ENCODE measurements around the gene RASSF8. TPM values are rescaled to one million over a fixed set of nuclear protein-coding genes. Genes with fewer than 3 reads are reported as not detected.
A peak's percentile ranks its signal among the peaks of the same experiment; 100 is the strongest.

The RASSF8 gene
- total and polyA plus RNA-seq, 2 of the 8 experiments (the other 6 are each of a cell fraction or from before 2014, with no cell fraction given), result 6.4 to 46.7 TPM

DNA sequence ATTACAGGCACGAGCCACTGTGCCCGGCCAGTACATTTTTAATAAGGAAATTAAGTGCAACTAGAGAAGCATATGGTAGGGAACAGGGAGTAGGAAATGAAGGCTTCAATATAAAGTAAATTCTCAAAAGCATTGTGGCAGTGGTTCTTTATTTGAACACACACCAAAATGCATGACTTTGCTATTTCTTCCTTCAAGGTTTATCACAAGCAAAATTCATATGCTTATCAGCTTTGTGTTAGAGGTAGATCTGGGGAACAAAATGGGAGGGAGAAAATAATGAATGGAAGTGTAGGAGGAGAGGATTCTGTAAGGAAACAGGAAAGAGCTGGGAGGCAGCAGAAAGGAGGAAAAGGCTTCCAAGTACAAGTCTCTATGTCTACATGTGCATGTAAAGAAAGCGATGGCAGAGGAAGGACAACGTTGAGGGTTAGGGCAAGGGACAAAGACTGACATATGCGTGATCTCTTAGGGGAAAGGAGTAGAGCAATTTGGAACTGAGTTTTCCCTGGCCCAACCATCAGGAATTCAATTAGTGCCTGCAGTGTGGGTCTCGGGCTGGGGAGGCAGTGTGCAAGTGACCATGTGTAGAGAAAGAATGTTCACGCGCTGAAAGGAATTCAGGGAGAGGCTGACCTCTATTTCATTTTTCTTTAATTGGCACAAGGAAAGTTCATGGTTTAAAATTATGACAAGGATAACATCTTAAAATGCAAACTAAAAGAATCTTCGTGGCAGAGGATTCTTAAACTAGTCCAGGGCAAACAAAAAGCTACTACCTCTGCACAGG is 22.9 kb upstream of the RASSF8 start:
- Histone ChIP-seq H3K18ac (ENCODE audit: extremely low read depth, low read length) (no peak overlapping the region), H3K4me2 (ENCODE audit: insufficient read depth in 1 of 2, low read depth in 2 of 2, low read length in 2 of 2) (no peak overlapping the region), H3K79me1 (ENCODE audit: low read depth, low read length) (no peaks in the 10 kb centered on the region), H2AK5ac (ENCODE audit: low read depth, low read length) (no peak overlapping the region), H2BK20ac (ENCODE audit: low read length) (no peak overlapping the region), H4K8ac (ENCODE audit: extremely low read depth, insufficient read depth, low read length) (no peak overlapping the region), H3K27ac (ENCODE audit: low read depth, low read length) (no peak overlapping the region), H3K14ac (ENCODE audit: insufficient read length) (no peak overlapping the region), H3K4me3 (ENCODE audit: extremely low read depth in 1 of 4, insufficient read depth in 2 of 4, low read depth in 3 of 4, low read length in 4 of 4) (no peak overlapping the region), H2BK12ac (ENCODE audit: low read depth, low read length) (no peak overlapping the region), H2BK15ac (ENCODE audit: low read length) (no peak overlapping the region), H3K9me3 (ENCODE audit: insufficient read depth in 2 of 2, low read depth in 1 of 2, low read length in 1 of 2) (no peaks in the 10 kb centered on the region), H2BK120ac (replicated peaks; ENCODE audit: low read depth, low read length) (no peak overlapping the region), H3K27me3 (replicated peaks in 1 of 4; ENCODE audit: control insufficient read depth in 3 of 4, extremely low read depth in 1 of 4, insufficient read depth in 3 of 4, low read length in 3 of 4) (no peaks in the 10 kb centered on the region), H2BK5ac (ENCODE audit: low read depth, low read length) (no peak overlapping the region), H3K4me1 (replicated peaks in 1 of 4; ENCODE audit: control insufficient read depth in 3 of 4, insufficient read depth in 4 of 4, low read length in 3 of 4) (no peaks in the 10 kb centered on the region), H2AFZ (ENCODE audit: low read length) (peak overlapping the region; percentile 97; the same call in 1 of the 2 replicates), H3K79me2 (ENCODE audit: control insufficient read depth in 1 of 2, insufficient read depth in 2 of 2, low read length in 2 of 2) (no peaks in the 10 kb centered on the region), H3K23me2 (ENCODE audit: low read depth, low read length) (no peaks in the 10 kb centered on the region), H4K20me1 (replicated peaks in 1 of 2; ENCODE audit: control insufficient read depth in 1 of 2, insufficient read depth in 2 of 2, low read length in 2 of 2) (no peaks in the 10 kb centered on the region), H4K91ac (replicated peaks; ENCODE audit: insufficient read length, low read length) (no peak overlapping the region), H3K9ac (replicated peaks in 1 of 4; ENCODE audit: extremely low read depth in 1 of 4, low read depth in 3 of 4, low read length in 3 of 4) (no peak overlapping the region), H3K56ac (replicated peaks; ENCODE audit: insufficient read length, low read depth, low read length) (peak overlapping the region; percentile 90), H3K4ac (replicated peaks; ENCODE audit: insufficient read length, low read depth, low read length) (no peak overlapping the region), H3K23ac (ENCODE audit: insufficient read length) (no peak overlapping the region), H3K36me3 (ENCODE audit: control insufficient read depth in 2 of 4, insufficient read depth in 4 of 4, low read length in 3 of 4) (no peaks in the 10 kb centered on the region), H4K5ac (ENCODE audit: insufficient read length, low read depth, low read length) (no peak overlapping the region)
- POLR2A ChIA-PET (ENCODE audit: partially characterized antibody), result no interaction called here
- WGBS, 2 experiments (ENCODE audit: extremely low coverage in 1 of 2, insufficient coverage in 1 of 2, insufficient read length in 1 of 2, insufficient replicate concordance in 2 of 2, low coverage in 1 of 2, low lambda C conversion rate in 2 of 2, missing lambda C conversion rate in 1 of 2), result 90% methylated on average over 9 of the region's 9 CpGs; no CpG with 5 or more reads in 1 of the 2 experiments
- CTCF ChIA-PET (ENCODE audit: partially characterized antibody), result interaction anchor here (1.0 to 2.1 kb wide), 5 partner anchors 11 to 85 kb away, joined by 3 to 7 read pairs (median 3); no protein-coding TSS in a partner anchor
- FAIRE-seq (peak; percentile 19), DNase-seq (ENCODE audit: low read depth in 1 of 2, low spot score in 2 of 2) (no peak)
- no peak for TF ChIP-seq BCL11A (IDR thresholded peaks at IDR 0.05; ENCODE audit: low read depth in 2 of 2, low read length in 2 of 2)
- no peak for TF ChIP-seq SP1 (IDR thresholded peaks at IDR 0.05; ENCODE audit: low read depth, low read length)
- TF ChIP-seq ZNF274 (IDR thresholded peaks at IDR 0.05; ENCODE audit: borderline replicate concordance, extremely low read depth, low read length), result no peak
- TF ChIP-seq GTF2F1 (IDR thresholded peaks at IDR 0.05; ENCODE audit: borderline replicate concordance, low read depth, low read length), result no peak
- TF ChIP-seq RAD21 (IDR thresholded peaks at IDR 0.05 in 1 of 2, conservative IDR thresholded peaks at IDR 0.05 in 1 of 2; ENCODE audit: low read depth in 2 of 2, low read length in 2 of 2), result no peak
- no peak for TF ChIP-seq RFX5 (IDR thresholded peaks at IDR 0.05; ENCODE audit: borderline replicate concordance, low read depth, low read length)
- no peak for TF ChIP-seq MAFK (IDR thresholded peaks at IDR 0.05; ENCODE audit: low read depth, low read length)
- TF ChIP-seq TAF7 (optimal IDR thresholded peaks at IDR 0.05; ENCODE audit: borderline replicate concordance, low read depth, low read length), result no peak
- TF ChIP-seq KDM4A (IDR thresholded peaks at IDR 0.05; ENCODE audit: low read depth, low read length, severe bottlenecking), result no peak
- TF ChIP-seq SIRT6 (IDR thresholded peaks at IDR 0.05; ENCODE audit: low read length), result no peak
- no peak for TF ChIP-seq CREB1 (IDR thresholded peaks at IDR 0.05)
- no peak for TF ChIP-seq TCF12 (IDR thresholded peaks at IDR 0.05; ENCODE audit: low read depth, low read length)
- no peak for TF ChIP-seq ATF3 (IDR thresholded peaks at IDR 0.05; ENCODE audit: insufficient read depth, low read depth, low read length)
